A549 (cell line): ENCODE data around the gene LIN9. TPM values are rescaled to one million over a fixed set of nuclear protein-coding genes. Genes with fewer than 3 reads are reported as not detected.

Experiments used
- ATAC-seq, 2 experiments: fragments of 200-7000 bp in 1 of 2; fragments of >200 bp in 1 of 2; cut with Nextera tagmentation in 1 of 2; cut with Tn5 transposase in 1 of 2; 3 replicates each; pipeline versions ENCODE4 v1.8.0 to v1.9.1; 2018 to 2020; ENCODE audit warnings: mild to moderate bottlenecking in 1 of 2, moderate library complexity in 1 of 2
- CTCF ChIA-PET: fragments of 300-600 bp; sonication (Branson Sonifier 250); formaldehyde crosslinking; extraction: SDS; loops from one replicate; lab custom pipeline; 2021; ENCODE audit warnings: antibody characterized with exemption, inconsistent platforms; lab: Yijun Ruan, JAX
- POLR2A ChIA-PET: fragments of 350-600 bp; formaldehyde crosslinking; extraction: SDS; loops from one replicate; lab custom pipeline; 2021; ENCODE audit warnings: antibody characterized with exemption, inconsistent platforms; lab: Yijun Ruan, JAX
- DNase-seq, 2 experiments: peaks; one replicate each; pipeline versions ENCODE4 v3.0.0 to v3.0.0-alpha.2; 2011 to 2016; ENCODE audit warnings: low read depth in 1 of 2, low spot score in 1 of 2
- FAIRE-seq: peaks from 2 replicates; lab custom pipeline; 2011; peaks lifted over from hg19 to GRCh38; lab: Jason Lieb, UNC
- H3K27ac ChIP-seq, 2 experiments: fragments of >200 bp; sonication (Bioruptor Twin); formaldehyde crosslinking; 3 replicates each; pipeline ENCODE4 v1.5.1; 2016 to 2017
- H3K4me1 ChIP-seq: fragments of >200 bp; sonication (Bioruptor Twin); formaldehyde crosslinking; 3 replicates; pipeline ENCODE4 v1.6.1; 2016
- H3K4me2 ChIP-seq: fragments of >200 bp; sonication (Bioruptor Twin); formaldehyde crosslinking; 3 replicates; pipeline ENCODE4 v1.6.1; 2016
- H3K4me3 ChIP-seq: fragments of >200 bp; sonication (Bioruptor Twin); formaldehyde crosslinking; 3 replicates; pipeline ENCODE4 v1.5.1; 2016
- H3K9me3 ChIP-seq: fragments of >200 bp; sonication (Bioruptor Twin); formaldehyde crosslinking; 3 replicates; pipeline ENCODE4 v1.6.1; 2016
- E2F6 ChIP-seq: IDR thresholded peaks from 2 replicates; pipeline ENCODE4 v1.6.1; 2012; ENCODE audit warnings: low read depth, borderline replicate concordance
- EHF ChIP-seq: fragments of 250-450 bp; sonication (Bioruptor Pico); IDR thresholded peaks from 2 replicates; pipeline ENCODE4 v1.5.0; 2020; ENCODE audit warnings: mild to moderate bottlenecking
- EHMT2 ChIP-seq: fragments of 200-600 bp; sonication (generic); IDR thresholded peaks from 2 replicates; pipeline ENCODE4 v1.6.1; 2016; ENCODE audit warnings: antibody characterized with exemption, low read depth, mild to moderate bottlenecking, moderate library complexity
- ESRRA ChIP-seq: fragments of 150-350 bp; IDR thresholded peaks from 2 replicates; pipeline ENCODE4 v1.6.1; 2014; ENCODE audit warnings: mild to moderate bottlenecking, low read length, borderline replicate concordance
- FOXS1 ChIP-seq: fragments of 250-450 bp; sonication (Bioruptor Pico); IDR thresholded peaks from 2 replicates; pipeline ENCODE4 v1.5.0; 2020; ENCODE audit warnings: mild to moderate bottlenecking, moderate library complexity
- HES2 ChIP-seq: fragments of >200 bp; sonication (Bioruptor Twin); formaldehyde crosslinking; IDR thresholded peaks from 2 replicates; pipeline ENCODE4 v1.6.1; 2016
- HEYL ChIP-seq: fragments of 250-450 bp; sonication (Bioruptor Pico); IDR thresholded peaks from 2 replicates; pipeline ENCODE4 v1.8.0; 2021; ENCODE audit warnings: mild to moderate bottlenecking, moderate library complexity
- JUN ChIP-seq, 2 experiments: fragments of >200 bp; sonication (Bioruptor Twin); formaldehyde crosslinking; IDR thresholded peaks; 2 replicates in 1 of 2; 3 replicates in 1 of 2; pipeline ENCODE4 v1.6.1; 2016 to 2017
- JUNB ChIP-seq: fragments of >200 bp; sonication (Bioruptor Twin); formaldehyde crosslinking; IDR thresholded peaks from 2 replicates; pipeline ENCODE4 v1.6.1; 2016
- MAFK ChIP-seq: fragments of 450-650 bp; IDR thresholded peaks from 2 replicates; pipeline ENCODE4 v1.6.1; 2014; ENCODE audit not compliant: partially characterized antibody
- MAX ChIP-seq: IDR thresholded peaks from 2 replicates; pipeline ENCODE4 v1.6.1; 2012
- MAZ ChIP-seq: fragments of 150-350 bp; IDR thresholded peaks from 2 replicates; pipeline ENCODE4 v1.6.1; 2014; ENCODE audit warnings: antibody characterized with exemption, low read depth, low read length, borderline replicate concordance
- MYC ChIP-seq: IDR thresholded peaks from 2 replicates; pipeline ENCODE4 v1.6.1; 2012; ENCODE audit warnings: mild to moderate bottlenecking, inconsistent platforms, low read length, improper control_type of control experiment, borderline replicate concordance
- NR3C1 ChIP-seq: fragments of >200 bp; sonication (Bioruptor Twin); formaldehyde crosslinking; IDR thresholded peaks from 3 replicates; pipeline ENCODE4 v1.6.1; 2017
- POLR2A ChIP-seq: IDR thresholded peaks from 2 replicates; pipeline ENCODE4 v1.6.1; 2012; ENCODE audit warnings: mild to moderate bottlenecking, low read length
- RAD21 ChIP-seq, 2 experiments: fragments of >200 bp in 1 of 2; sonication (Bioruptor Twin) in 1 of 2; formaldehyde crosslinking in 1 of 2; IDR thresholded peaks in 1 of 2; conservative IDR thresholded peaks in 1 of 2; 2 replicates in 1 of 2; 3 replicates in 1 of 2; pipeline ENCODE4 v1.6.1; 2012 to 2018; ENCODE audit warnings: inconsistent platforms in 1 of 2
- RNF2 ChIP-seq: fragments of 200-600 bp; sonication (generic); IDR thresholded peaks from 2 replicates; pipeline ENCODE4 v1.6.1; 2016; ENCODE audit warnings: low read depth, mild to moderate bottlenecking, antibody characterized with exemption, moderate library complexity, borderline replicate concordance
- ZC3H11A ChIP-seq: fragments of 450-650 bp; IDR thresholded peaks from 2 replicates; pipeline ENCODE4 v1.6.1; 2014; ENCODE audit warnings: antibody characterized with exemption, mild to moderate bottlenecking
- ZNF302 ChIP-seq: fragments of 250-450 bp; sonication (Bioruptor Pico); IDR thresholded peaks from 2 replicates; pipeline ENCODE4 v1.9.0; 2021; ENCODE audit warnings: inconsistent platforms, mild to moderate bottlenecking, moderate library complexity
- ZSCAN20 ChIP-seq: fragments of 250-450 bp; sonication (Bioruptor Pico); IDR thresholded peaks from 2 replicates; pipeline ENCODE4 v1.8.0; 2022; ENCODE audit warnings: mild to moderate bottlenecking, moderate library complexity
- WGBS: methylation state at CpG from one replicate; pipeline ENCODE4 v1.1.6; 2017; ENCODE audit errors: missing lambda C conversion rate; 5-methylcytosine and 5-hydroxymethylcytosine counted together
- polyA plus RNA-seq, 4 experiments: library from polyadenylated mRNA; depleted of rRNA in 3 of 4; stranded (reverse); fragments of >200 nt; fragmentation: RNase III in 1 of 4; extraction: RNeasy Plus Mini Kit Qiagen cat#74134 plus additional on column Dnase treatment in 1 of 4; gene quantifications; 2 replicates in 3 of 4; 3 replicates in 1 of 4; pipeline ENCODE4 v1.2.3, GENCODE V29; 2011 to 2017
- TF ChIP-seq, protein P1 (sequence below): fragments of 450-650 bp; IDR thresholded peaks from 2 replicates; pipeline ENCODE4 v1.6.1; 2014; ENCODE audit warnings: antibody characterized with exemption
- TF ChIP-seq, protein P2 (sequence below): IDR thresholded peaks from 2 replicates; pipeline ENCODE4 v1.6.1; 2012

LIN9 gene
- polyA plus RNA-seq, 2 of the 4 experiments (the other 2 are of a cell fraction): 8.3 to 14.7 TPM

DNA sequence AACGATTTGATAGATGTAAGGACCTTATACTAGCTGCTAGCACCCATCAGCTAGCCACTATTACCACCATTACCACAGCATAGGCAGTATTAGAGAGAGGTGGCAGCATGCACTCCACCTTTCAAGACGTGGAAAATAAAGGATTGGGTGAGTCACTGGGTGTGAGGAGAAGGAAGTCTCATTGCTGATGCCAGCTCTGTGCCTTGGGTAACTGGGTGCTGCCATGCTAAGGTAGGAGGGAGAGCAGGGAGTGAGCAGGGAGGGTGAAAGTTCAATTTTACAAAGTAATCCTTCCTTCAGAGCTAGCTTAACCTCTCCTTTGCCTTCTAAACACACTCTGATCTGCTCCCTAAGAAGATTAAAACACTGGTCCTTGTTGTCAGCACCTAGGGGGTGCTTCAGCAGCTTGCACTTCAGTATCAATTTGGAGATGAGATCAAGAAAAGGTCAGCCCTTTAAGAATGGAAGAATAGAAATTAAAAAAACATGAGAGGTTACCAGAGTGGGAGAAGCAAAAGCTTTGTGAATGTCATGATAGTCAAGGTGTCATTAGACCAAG lies 1.8 kb upstream of the LIN9 start:
- no peak overlapping the region for H3K27ac ChIP-seq
- H3K4me1 ChIP-seq: peaks cover 20% of the 10 kb centered on the region
- no peaks in the 10 kb centered on the region for H3K9me3 ChIP-seq
- DNase-seq (peak in 1 of 2 experiments; percentile 25), ATAC-seq (no peak), FAIRE-seq (no peak)
- TF ChIP-seq HEYL (CRISPR knock-in tag): no peak
- no peak for TF ChIP-seq ZSCAN20 (CRISPR knock-in tag)
- no peak for TF ChIP-seq JUNB
- TF ChIP-seq RNF2: no peak
- TF ChIP-seq EHF (CRISPR knock-in tag): no peak
- TF ChIP-seq JUN (IDR thresholded peaks at IDR 0.05): no peak
- TF ChIP-seq ESRRA: no peak
- H3K4me3 ChIP-seq: no peak overlapping the region
- POLR2A ChIA-PET: interaction anchor here (1.1 kb wide), 1 partner anchor 11 kb away, joined by 4 read pairs; no protein-coding TSS in a partner anchor
- WGBS: 71% methylated on average over 2 of the region's 2 CpGs
- peak overlapping the region; percentile 79; the same call in 1 of the 3 replicates for H3K4me2 ChIP-seq
- CTCF ChIA-PET: interaction anchor here (0.8 to 3.2 kb wide), 7 partner anchors 8 to 185 kb away, joined by 3 to 17 read pairs (median 4); partner anchors contain the start of gene PARP1

- ChIA-PET POLR2A (interaction anchor here (1.1 kb wide), 1 partner anchor 10 kb away, joined by 4 read pairs; no protein-coding TSS in a partner anchor), CTCF (interaction anchor here (1.0 to 3.2 kb wide), 6 partner anchors 16 to 187 kb away, joined by 3 to 17 read pairs (median 4); partner anchors contain the start of gene PARP1)
- 94% methylated on average over 5 of the region's 5 CpGs for WGBS
- H3K4me3 ChIP-seq: no peak overlapping the region; the same call in 2 of the 3 replicates
- no peak for TF ChIP-seq NR3C1
- TF ChIP-seq ZSCAN20 (CRISPR knock-in tag): no peak
- TF ChIP-seq ZC3H11A: no peak
- TF ChIP-seq HEYL (CRISPR knock-in tag): no peak
- TF ChIP-seq, protein P1, sequence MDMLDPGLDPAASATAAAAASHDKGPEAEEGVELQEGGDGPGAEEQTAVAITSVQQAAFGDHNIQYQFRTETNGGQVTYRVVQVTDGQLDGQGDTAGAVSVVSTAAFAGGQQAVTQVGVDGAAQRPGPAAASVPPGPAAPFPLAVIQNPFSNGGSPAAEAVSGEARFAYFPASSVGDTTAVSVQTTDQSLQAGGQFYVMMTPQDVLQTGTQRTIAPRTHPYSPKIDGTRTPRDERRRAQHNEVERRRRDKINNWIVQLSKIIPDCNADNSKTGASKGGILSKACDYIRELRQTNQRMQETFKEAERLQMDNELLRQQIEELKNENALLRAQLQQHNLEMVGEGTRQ: no peak
- TF ChIP-seq RAD21 (conservative IDR thresholded peaks at IDR 0.05 in 1 of 2, IDR thresholded peaks at IDR 0.05 in 1 of 2): no peak
- TF ChIP-seq, protein P2, sequence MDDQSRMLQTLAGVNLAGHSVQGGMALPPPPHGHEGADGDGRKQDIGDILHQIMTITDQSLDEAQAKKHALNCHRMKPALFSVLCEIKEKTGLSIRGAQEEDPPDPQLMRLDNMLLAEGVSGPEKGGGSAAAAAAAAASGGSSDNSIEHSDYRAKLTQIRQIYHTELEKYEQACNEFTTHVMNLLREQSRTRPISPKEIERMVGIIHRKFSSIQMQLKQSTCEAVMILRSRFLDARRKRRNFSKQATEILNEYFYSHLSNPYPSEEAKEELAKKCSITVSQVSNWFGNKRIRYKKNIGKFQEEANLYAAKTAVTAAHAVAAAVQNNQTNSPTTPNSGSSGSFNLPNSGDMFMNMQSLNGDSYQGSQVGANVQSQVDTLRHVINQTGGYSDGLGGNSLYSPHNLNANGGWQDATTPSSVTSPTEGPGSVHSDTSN: no peak
- no peak for TF ChIP-seq MAFK
- no peak for TF ChIP-seq RNF2
- TF ChIP-seq HES2: no peak
- TF ChIP-seq FOXS1 (CRISPR knock-in tag): no peak
- no peaks in the 10 kb centered on the region for H3K9me3 ChIP-seq
- H3K27ac ChIP-seq: peak overlapping the region in 1 of 2 experiments; percentile 96; a peak in 2 of 6 replicates
- FAIRE-seq (no peak), ATAC-seq (no peak), DNase-seq (no peak)
- peaks cover 20% of the 10 kb centered on the region for H3K4me1 ChIP-seq
- H3K4me2 ChIP-seq: peak overlapping the region; percentile 79
Measured at GRCh38 chr1:226310245-226310540, 1.2 kb upstream of the LIN9 start.

GRCh38 chr1:226309398-226310244 lies 657 bp upstream of the LIN9 start:
- POLR2A ChIA-PET: interaction anchor here (0.5 to 1.2 kb wide), 7 partner anchors 8 to 181 kb away, joined by 3 to 9 read pairs (median 4); partner anchors contain the start of gene PARP1

More at GRCh38 chr1:226309398-226310244, 657 bp upstream of the LIN9 start:
- Histone ChIP-seq H3K4me3 (peak overlapping the region; percentile 97), H3K4me1 (peaks cover 20% of the 10 kb centered on the region), H3K9me3 (no peaks in the 10 kb centered on the region), H3K27ac (peak overlapping the region; percentile 96), H3K4me2 (peak overlapping the region; percentile 79)
- FAIRE-seq (no peak), ATAC-seq (peak; percentile 75 to 86), DNase-seq (peak; percentile 36 to 68)
- TF ChIP-seq POLR2A (peak; percentile 2; the same call in 1 of the 2 replicates), MAX (peak; percentile 62; the same call in 1 of the 2 replicates), EHMT2 (no peak), ZNF302 (CRISPR knock-in tag) (no peak), MAZ (no peak), RNF2 (0 out of 2 replicates have a peak, but pooled peaks have one; percentile 38), MAFK (no peak), MYC (peak; percentile 44; the same call in 1 of the 2 replicates), ZC3H11A (no peak), E2F6 (peak; percentile 75)
- 14% methylated on average over 33 of the region's 62 CpGs for WGBS
- CTCF ChIA-PET: interaction anchor here (0.6 to 3.2 kb wide), 11 partner anchors 9 to 187 kb away, joined by 3 to 17 read pairs (median 4); partner anchors contain the start of gene PARP1
